Effector memory CD4-positive, alpha-beta T cell (primary cell): ENCODE measurements around the gene PLCE1.
"Not testable (repeated sequence)": the region's sequence is repeated elsewhere in the genome, so short reads cannot be mapped to it uniquely, and the experiment has no call there.

ENCODE experiments used
- DNase-seq, 3 donors: peaks; one replicate each; pipeline ENCODE4 v3.0.0-alpha.2; 2020
- H3K27ac ChIP-seq: 2 replicates; pipeline ENCODE4 v1.7.0; 2013; ENCODE audit warnings: mild to moderate bottlenecking, low read length, moderate library complexity; ENCODE audit not compliant: insufficient read depth, poor library complexity, severe bottlenecking
- H3K27me3 ChIP-seq: replicated peaks from 2 replicates; pipeline ENCODE4 v1.7.0; 2013; ENCODE audit warnings: mild to moderate bottlenecking, low read length; ENCODE audit not compliant: insufficient read depth, control insufficient read depth, poor library complexity, severe bottlenecking
- H3K36me3 ChIP-seq: 2 replicates; pipeline ENCODE4 v1.7.0; 2013; ENCODE audit warnings: mild to moderate bottlenecking, low read length, moderate library complexity; ENCODE audit not compliant: control insufficient read depth, insufficient read depth
- H3K4me1 ChIP-seq: 2 replicates; pipeline ENCODE4 v1.7.0; 2013; ENCODE audit warnings: low read length, mild to moderate bottlenecking; ENCODE audit not compliant: control insufficient read depth, insufficient read depth, poor library complexity, severe bottlenecking
- H3K4me3 ChIP-seq: 2 replicates; pipeline ENCODE4 v1.7.0; 2013; ENCODE audit warnings: low read length, low read depth, mild to moderate bottlenecking; ENCODE audit not compliant: insufficient read depth, poor library complexity, severe bottlenecking
- H3K9me3 ChIP-seq: 2 replicates; pipeline ENCODE4 v1.7.0; 2013; ENCODE audit warnings: mild to moderate bottlenecking, low read length, moderate library complexity; ENCODE audit not compliant: control insufficient read depth

PLCE1 gene

GRCh38 chr10:93963434-93963833 is 30.3 kb upstream of the PLCE1 start:
- H3K4me3 ChIP-seq: no peak overlapping the region
- no peak for DNase-seq
- no peak overlapping the region for H3K27ac ChIP-seq
- H3K36me3 ChIP-seq: no peaks in the 10 kb centered on the region
- H3K4me1 ChIP-seq: no peaks in the 10 kb centered on the region
- H3K27me3 ChIP-seq: no peaks in the 10 kb centered on the region
- no peaks in the 10 kb centered on the region for H3K9me3 ChIP-seq

GRCh38 chr10:93965911-93966310 is 27.8 kb upstream of the PLCE1 start:
- Histone ChIP-seq H3K9me3 (no peaks in the 10 kb centered on the region), H3K4me3 (no peak overlapping the region), H3K27me3 (no peaks in the 10 kb centered on the region), H3K27ac (no peak overlapping the region), H3K4me1 (no peaks in the 10 kb centered on the region), H3K36me3 (no peaks in the 10 kb centered on the region)
- DNase-seq: no peak

GRCh38 chr10:93967756-93968155 is 26.0 kb upstream of the PLCE1 start:
- H3K4me1 ChIP-seq: no peaks in the 10 kb centered on the region
- DNase-seq: no peak
- no peak overlapping the region for H3K27ac ChIP-seq
- H3K36me3 ChIP-seq: no peaks in the 10 kb centered on the region
- no peaks in the 10 kb centered on the region for H3K27me3 ChIP-seq
- H3K4me3 ChIP-seq: no peak overlapping the region
- H3K9me3 ChIP-seq: no peaks in the 10 kb centered on the region

- no peaks in the 10 kb centered on the region for H3K4me1 ChIP-seq
- H3K4me3 ChIP-seq: no peak overlapping the region
- H3K36me3 ChIP-seq: no peaks in the 10 kb centered on the region
- H3K27me3 ChIP-seq: no peaks in the 10 kb centered on the region
- H3K27ac ChIP-seq: no peak overlapping the region
- H3K9me3 ChIP-seq: no peaks in the 10 kb centered on the region
- DNase-seq: no peak
Measured at GRCh38 chr10:93968540-93968945, 25.2 kb upstream of the PLCE1 start.

GRCh38 chr10:93970433-93971010 is 23.2 kb upstream of the PLCE1 start:
- not testable (repeated sequence) for H3K9me3 ChIP-seq, H3K4me3 ChIP-seq, DNase-seq, H3K27me3 ChIP-seq, H3K4me1 ChIP-seq, H3K27ac ChIP-seq, H3K36me3 ChIP-seq

- Histone ChIP-seq H3K4me3 (no peak overlapping the region), H3K4me1 (no peaks in the 10 kb centered on the region), H3K9me3 (no peaks in the 10 kb centered on the region), H3K27ac (no peak overlapping the region), H3K36me3 (no peaks in the 10 kb centered on the region), H3K27me3 (no peaks in the 10 kb centered on the region)
- no peak for DNase-seq
Measured at GRCh38 chr10:93973748-93974445, 19.8 kb upstream of the PLCE1 start.

GRCh38 chr10:93977442-93977841 is 16.3 kb upstream of the PLCE1 start:
- H3K9me3 ChIP-seq: no peaks in the 10 kb centered on the region
- DNase-seq: no peak
- H3K4me3 ChIP-seq: no peak overlapping the region
- no peaks in the 10 kb centered on the region for H3K36me3 ChIP-seq
- no peaks in the 10 kb centered on the region for H3K4me1 ChIP-seq
- H3K27me3 ChIP-seq: no peaks in the 10 kb centered on the region
- H3K27ac ChIP-seq: no peak overlapping the region

- H3K36me3 ChIP-seq: no peaks in the 10 kb centered on the region
- no peaks in the 10 kb centered on the region for H3K27me3 ChIP-seq
- no peaks in the 10 kb centered on the region for H3K9me3 ChIP-seq
Measured at GRCh38 chr10:93980486-93980885, 13.2 kb upstream of the PLCE1 start.

GRCh38 chr10:93991114-93991513 is 2.6 kb upstream of the PLCE1 start:
- no peak overlapping the region for H3K27ac ChIP-seq
- H3K36me3 ChIP-seq: no peaks in the 10 kb centered on the region
- no peaks in the 10 kb centered on the region for H3K9me3 ChIP-seq
- no peaks in the 10 kb centered on the region for H3K4me1 ChIP-seq
- no peak overlapping the region for H3K4me3 ChIP-seq
- H3K27me3 ChIP-seq: no peaks in the 10 kb centered on the region
- DNase-seq: no peak

More at GRCh38 chr10:93980486-93980885, 13.2 kb upstream of the PLCE1 start:
- Histone ChIP-seq H3K27ac (no peak overlapping the region), H3K4me3 (no peak overlapping the region), H3K4me1 (no peaks in the 10 kb centered on the region)
- DNase-seq: no peak

GRCh38 chr10:93991596-93992284 is 2.0 kb upstream of the PLCE1 start:
- no peak for DNase-seq
- no peaks in the 10 kb centered on the region for H3K27me3 ChIP-seq
- no peak overlapping the region for H3K4me3 ChIP-seq

More at GRCh38 chr10:93991596-93992284, 2.0 kb upstream of the PLCE1 start:
- H3K27ac ChIP-seq: no peak overlapping the region
- no peaks in the 10 kb centered on the region for H3K4me1 ChIP-seq
- H3K36me3 ChIP-seq: no peaks in the 10 kb centered on the region
- H3K9me3 ChIP-seq: no peaks in the 10 kb centered on the region
